HL-60 (cell line): Measurements from ENCODE around the gene DNAJC5G.
"Not testable (repeated sequence)": the region's sequence is repeated elsewhere in the genome, so short reads cannot be mapped to it uniquely, and the experiment has no call there.

Source experiments
- DNase-seq, 2 experiments: peaks; one replicate each; pipeline ENCODE4 v3.0.0-alpha.2; 2010 to 2020; ENCODE audit warnings: low read depth in 1 of 2, low spot score in 1 of 2
- H3K27ac ChIP-seq: fragments of 250-450 bp; sonication (Bioruptor Pico); replicated peaks from 2 replicates; pipeline ENCODE4 v1.5.1; 2020; ENCODE audit warnings: mild to moderate bottlenecking, moderate library complexity
- H3K27me3 ChIP-seq: fragments of 250-450 bp; sonication (Bioruptor Pico); 2 replicates; pipeline ENCODE4 v1.5.1; 2021; ENCODE audit warnings: mild to moderate bottlenecking, moderate library complexity; ENCODE audit not compliant: insufficient read depth, poor library complexity, severe bottlenecking
- H3K4me3 ChIP-seq: replicated peaks from 2 replicates; pipeline ENCODE4 v1.5.1; 2011; ENCODE audit warnings: mild to moderate bottlenecking, control low read depth, low read length; ENCODE audit not compliant: insufficient read depth
- CTCF ChIP-seq: IDR thresholded peaks from one replicate; pipeline ENCODE4 v1.5.1; 2011; ENCODE audit warnings: low read length, control low read depth, inconsistent platforms; ENCODE audit not compliant: insufficient read depth
- GABPA ChIP-seq: IDR thresholded peaks from 2 replicates; pipeline ENCODE4 v1.6.1; 2012; ENCODE audit warnings: low read depth
- POLR2AphosphoS5 ChIP-seq: IDR thresholded peaks from 2 replicates; pipeline ENCODE4 v1.6.1; 2012; ENCODE audit warnings: low read depth
- REST ChIP-seq: IDR thresholded peaks from 2 replicates; pipeline ENCODE4 v1.6.1; 2012; ENCODE audit warnings: low read depth; ENCODE audit not compliant: insufficient replicate concordance
- SPI1 ChIP-seq: IDR thresholded peaks from 2 replicates; pipeline ENCODE4 v1.6.1; 2012; ENCODE audit warnings: low read depth, mild to moderate bottlenecking, borderline replicate concordance

DNAJC5G gene

GRCh38 chr2:27315122-27315521 lies 39.9 kb downstream of the DNAJC5G start:
- no peaks in the 10 kb centered on the region for H3K27me3 ChIP-seq
- TF ChIP-seq REST (no peak), POLR2AphosphoS5 (no peak), CTCF (no peak), SPI1 (no peak), GABPA (no peak)
- DNase-seq: no peak
- no peak overlapping the region for H3K4me3 ChIP-seq
- no peak overlapping the region for H3K27ac ChIP-seq

GRCh38 chr2:27316655-27317412 lies 41.6 kb downstream of the DNAJC5G start:
- TF ChIP-seq CTCF (no peak), GABPA (no peak), REST (no peak), SPI1 (no peak), POLR2AphosphoS5 (no peak)
- H3K27me3 ChIP-seq: no peaks in the 10 kb centered on the region
- no peak overlapping the region for H3K27ac ChIP-seq
- no peak overlapping the region for H3K4me3 ChIP-seq
- DNase-seq: no peak

- H3K27ac ChIP-seq, H3K4me3 ChIP-seq, H3K27me3 ChIP-seq, DNase-seq: not testable (repeated sequence)
These were observed 44.6 kb downstream of the DNAJC5G start for GRCh38 chr2:27319839-27320238.

- Histone ChIP-seq H3K27ac (no peak overlapping the region; the same call in 1 of the 2 replicates), H3K27me3 (no peaks in the 10 kb centered on the region), H3K4me3 (no peak overlapping the region)
- no peak for TF ChIP-seq SPI1
- TF ChIP-seq GABPA: no peak
- peak in 1 of 2 experiments; percentile 49 for DNase-seq
These were observed 45.8 kb downstream of the DNAJC5G start for GRCh38 chr2:27320958-27321543.
